CD4-positive, alpha-beta T cell treated with Interleukin-15 for 4 hours (primary cell): ENCODE measurements around the gene ADAMTS9.

Experiments used
- DNase-seq: peaks from one replicate; pipeline ENCODE4 v3.0.0-alpha.2; 2020; ENCODE audit warnings: low spot score

The ADAMTS9 gene

DNA sequence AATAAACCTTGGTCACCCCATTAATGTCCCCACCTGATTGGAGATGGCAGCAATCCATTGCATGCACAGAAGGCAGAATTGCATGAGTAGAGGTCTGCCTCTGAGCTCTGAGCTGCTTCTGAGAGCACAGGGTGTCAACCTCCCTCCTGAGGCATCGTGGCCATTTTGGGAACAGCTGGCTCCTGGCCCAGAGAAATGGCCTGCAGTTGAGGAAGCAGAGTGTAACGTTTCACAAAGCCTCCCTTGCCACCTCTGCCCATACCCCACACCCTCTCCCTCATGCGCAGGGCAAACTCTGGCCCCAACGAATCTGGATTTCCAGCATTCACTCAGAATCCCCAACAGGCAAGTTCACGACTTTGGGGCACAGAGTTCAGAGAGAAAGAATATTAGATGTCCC is 198.9 kb downstream of the ADAMTS9 start:
- no peak for DNase-seq

DNA sequence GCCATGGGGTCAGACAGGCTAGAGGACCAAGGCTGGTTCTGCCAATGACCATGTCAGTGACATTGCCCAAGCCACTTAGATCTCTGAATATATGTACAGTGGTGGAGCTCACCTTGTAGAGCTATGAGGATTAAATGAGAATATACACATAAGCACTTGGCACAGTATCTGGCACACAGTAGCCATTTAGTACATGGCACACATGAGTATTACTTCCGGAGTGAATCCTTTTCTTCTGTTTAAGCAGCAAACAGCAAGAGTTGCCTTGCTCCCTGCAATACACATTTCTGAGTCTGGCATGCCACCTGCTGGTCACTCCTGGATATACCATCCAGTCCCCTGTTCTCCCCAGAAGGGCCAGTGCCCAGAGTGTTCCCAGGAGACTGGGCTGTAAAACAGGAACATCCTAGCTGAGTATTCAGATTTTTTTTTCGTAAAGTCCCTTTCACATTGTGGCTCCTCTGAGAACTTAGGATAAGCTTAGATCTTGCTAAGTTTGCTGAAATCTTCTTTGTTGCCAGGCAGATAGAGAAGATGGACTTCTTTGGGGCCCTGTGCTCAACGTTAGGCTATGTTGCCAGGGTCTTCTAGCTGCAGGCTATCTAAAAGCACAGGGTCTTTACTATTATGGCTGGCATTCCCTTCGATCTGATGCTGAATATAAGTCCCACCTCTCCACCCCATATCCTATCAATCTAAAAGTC is 203.4 kb downstream of the ADAMTS9 start:
- peak; percentile 43 for DNase-seq

GRCh38 chr3:64483467-64483866 is 204.3 kb downstream of the ADAMTS9 start:
- no peak for DNase-seq

DNA sequence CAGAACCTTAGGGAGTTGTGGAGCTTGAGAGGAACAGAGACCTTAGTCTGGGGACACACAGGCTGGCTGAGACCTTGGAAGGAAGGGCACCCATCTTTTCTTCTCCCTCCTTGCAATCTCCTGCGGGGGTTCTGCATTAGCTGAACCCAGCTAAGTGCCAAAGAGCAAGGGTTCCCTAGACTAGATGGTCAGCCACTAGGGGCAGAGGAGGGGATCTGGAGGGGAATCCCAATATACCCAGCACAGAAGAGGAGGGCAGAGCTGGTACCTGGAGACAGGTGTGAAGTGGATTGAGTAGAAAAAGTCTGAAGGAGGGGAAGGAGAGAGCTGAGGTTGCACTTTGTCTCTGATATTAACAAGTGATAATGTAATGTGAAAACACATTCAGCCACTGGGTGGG is 212.8 kb downstream of the ADAMTS9 start:
- DNase-seq = no peak

GRCh38 chr3:64473466-64473865 is 214.3 kb downstream of the ADAMTS9 start:
- DNase-seq = no peak

- no peak for DNase-seq
Observed at GRCh38 chr3:64470436-64470835, 217.4 kb downstream of the ADAMTS9 start.

DNA sequence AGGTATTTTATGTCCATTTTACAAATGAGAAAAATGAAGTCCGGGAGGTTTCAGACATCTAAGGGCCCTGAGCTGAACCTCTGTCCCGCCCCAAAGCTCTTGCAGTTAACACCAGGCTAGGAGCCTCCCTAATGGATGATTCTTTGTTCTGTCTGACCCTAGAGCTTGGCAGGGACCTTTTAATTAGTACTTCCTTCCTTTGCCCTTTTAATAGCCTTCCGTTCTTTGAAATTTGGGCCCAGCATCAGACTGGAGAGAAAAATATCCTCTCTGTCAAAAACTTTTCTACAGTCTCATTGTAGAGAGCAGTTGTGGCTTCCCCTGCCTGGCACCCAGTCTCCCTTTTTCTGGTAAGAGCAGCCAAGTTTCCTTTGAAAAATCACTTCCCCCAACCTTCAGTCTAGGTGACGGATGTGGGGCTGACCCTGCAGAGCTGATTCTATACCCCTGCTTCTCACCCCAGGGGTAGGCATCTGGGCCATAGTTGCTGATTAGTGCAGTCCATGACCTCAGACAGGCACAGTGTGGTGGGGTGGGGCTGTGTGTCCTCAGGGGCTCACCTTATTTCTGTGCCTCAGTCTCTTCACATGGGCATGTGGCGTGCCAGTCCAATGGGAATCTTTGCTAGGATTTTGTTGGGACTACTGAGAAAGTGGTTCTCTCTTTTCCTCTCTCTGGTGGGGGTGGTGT is 220.4 kb downstream of the ADAMTS9 start:
- DNase-seq = no peak
